HG03469 (cell line): ENCODE results near the gene SORCS1.

Source experiments
- ATAC-seq: cut with Tn5 transposase; IDR thresholded peaks from one replicate; pipeline ENCODE4 v1.9.1; 2021; ENCODE audit warnings: mild to moderate bottlenecking, moderate library complexity, moderate number of reproducible peaks; ENCODE audit not compliant: unreplicated experiment

SORCS1 gene

GRCh38 chr10:107163881-107164861 is at the start of gene SORCS1:
TSS of gene SORCS1 (minus strand) at chr10:107164706.
- no peak for ATAC-seq

- no peak for ATAC-seq
These were observed 49.8 kb upstream of the SORCS1 start for GRCh38 chr10:107214261-107214660.

- ATAC-seq, result no peak
These were observed 49.4 kb upstream of the SORCS1 start for GRCh38 chr10:107213861-107214260.

- no peak for ATAC-seq
These were observed 42.3 kb upstream of the SORCS1 start for GRCh38 chr10:107206833-107207232.

- no peak for ATAC-seq
These were observed 5.0 kb upstream of the SORCS1 start for GRCh38 chr10:107169516-107169915.

- ATAC-seq, result no peak
These were observed 4.2 kb upstream of the SORCS1 start for GRCh38 chr10:107168738-107169137.

GRCh38 chr10:107166403-107166802 is 1.9 kb upstream of the SORCS1 start:
- ATAC-seq, result no peak

GRCh38 chr10:107164992-107165391 is 486 bp upstream of the SORCS1 start:
- ATAC-seq, result no peak

- no peak for ATAC-seq
These were observed 1.2 kb downstream of the SORCS1 start for GRCh38 chr10:107163076-107163855.

- no peak for ATAC-seq
These were observed 3.6 kb downstream of the SORCS1 start for GRCh38 chr10:107160866-107161265.

GRCh38 chr10:107159871-107160270 is 4.6 kb downstream of the SORCS1 start:
- no peak for ATAC-seq

- no peak for ATAC-seq
These were observed 7.4 kb downstream of the SORCS1 start for GRCh38 chr10:107157071-107157470.

- ATAC-seq, result no peak
These were observed 12.4 kb downstream of the SORCS1 start for GRCh38 chr10:107152087-107152486.

- no peak for ATAC-seq
These were observed 15.6 kb downstream of the SORCS1 start for GRCh38 chr10:107148906-107149305.

- ATAC-seq, result no peak
These were observed 20.0 kb downstream of the SORCS1 start for GRCh38 chr10:107144490-107144889.

GRCh38 chr10:107141524-107142061 is 22.9 kb downstream of the SORCS1 start:
- no peak for ATAC-seq

- no peak for ATAC-seq
These were observed 25.3 kb downstream of the SORCS1 start for GRCh38 chr10:107139237-107139636.

GRCh38 chr10:107133656-107134055 is 30.9 kb downstream of the SORCS1 start:
- no peak for ATAC-seq

- no peak for ATAC-seq
These were observed 35.5 kb downstream of the SORCS1 start for GRCh38 chr10:107129000-107129399.

GRCh38 chr10:107126512-107127065 is 37.9 kb downstream of the SORCS1 start:
- ATAC-seq, result no peak

- no peak for ATAC-seq
These were observed 41.8 kb downstream of the SORCS1 start for GRCh38 chr10:107122703-107123102.
